Spleen (tissue), 7 donors: ENCODE measurements around the gene TMSB4X.

Experiments used
- POLR2A ChIP-seq, 3 donors: fragments of 450-650 bp; IDR thresholded peaks; one replicate each; pipeline ENCODE4 v1.5.1; 2017; ENCODE audit warnings: antibody characterized with exemption in 3 of 3, mild to moderate bottlenecking in 1 of 3
- POLR2AphosphoS5 ChIP-seq, 3 donors: sonication (generic); formaldehyde crosslinking; IDR thresholded peaks; one replicate each; pipeline ENCODE4 v1.5.1; 2017; ENCODE audit warnings: antibody characterized with exemption in 3 of 3
- TF ChIP-seq, protein P1 (sequence below), 11 experiments: fragments of 200-600 bp in 7 of 11; fragments of 450-650 bp in 4 of 11; sonication (generic) in 4 of 11; IDR thresholded peaks in 8 of 11; conservative IDR thresholded peaks in 3 of 11; 1 replicate in 7 of 11; 2 replicates in 4 of 11; pipeline versions ENCODE4 v1.4.0 to v1.8.0; 2016 to 2021; ENCODE audit warnings: antibody characterized with exemption in 11 of 11, inconsistent platforms in 4 of 11, mild to moderate bottlenecking in 1 of 11
- donor health status: DM: no; HTN: no; CAD: no; lungs with moderate emphysema.
- donor health status: DM: no; HTN: no; CAD: no.
- donor health status: DM: no; HTN: no; CAD: no.

DNA sequence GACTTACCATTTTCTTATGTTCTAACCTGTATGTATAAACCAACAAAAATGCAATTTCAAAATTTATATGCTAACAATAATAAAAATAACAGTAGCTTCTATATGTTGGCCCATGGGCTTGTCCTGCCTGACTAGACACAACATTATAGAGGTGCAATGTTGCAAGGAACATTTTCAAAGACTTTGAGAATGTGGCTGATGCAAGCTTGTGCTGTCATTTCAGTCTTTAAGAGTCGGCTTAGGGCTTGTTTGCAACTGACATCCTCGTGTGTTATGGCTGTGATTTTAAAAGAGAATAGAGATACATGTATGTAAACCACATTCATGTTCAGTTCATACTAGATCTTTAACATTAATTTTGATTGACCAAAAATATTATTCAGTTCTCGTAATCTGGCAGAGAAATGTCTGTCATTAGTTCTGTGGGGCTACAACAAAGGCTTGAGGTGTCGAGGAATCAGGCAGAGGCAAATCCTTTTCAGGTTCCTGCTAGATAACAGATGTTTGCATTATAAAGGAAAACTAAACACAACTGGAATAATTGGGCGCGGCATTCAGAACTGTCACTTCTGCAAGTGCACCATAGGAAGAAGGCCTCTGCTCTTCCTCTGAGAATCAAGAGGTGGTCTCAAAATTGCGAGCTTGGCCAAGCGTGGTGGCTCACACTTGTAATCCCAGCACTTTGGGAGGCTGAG lies 13.1 kb downstream of the TMSB4X start:
- TF ChIP-seq, protein P1, sequence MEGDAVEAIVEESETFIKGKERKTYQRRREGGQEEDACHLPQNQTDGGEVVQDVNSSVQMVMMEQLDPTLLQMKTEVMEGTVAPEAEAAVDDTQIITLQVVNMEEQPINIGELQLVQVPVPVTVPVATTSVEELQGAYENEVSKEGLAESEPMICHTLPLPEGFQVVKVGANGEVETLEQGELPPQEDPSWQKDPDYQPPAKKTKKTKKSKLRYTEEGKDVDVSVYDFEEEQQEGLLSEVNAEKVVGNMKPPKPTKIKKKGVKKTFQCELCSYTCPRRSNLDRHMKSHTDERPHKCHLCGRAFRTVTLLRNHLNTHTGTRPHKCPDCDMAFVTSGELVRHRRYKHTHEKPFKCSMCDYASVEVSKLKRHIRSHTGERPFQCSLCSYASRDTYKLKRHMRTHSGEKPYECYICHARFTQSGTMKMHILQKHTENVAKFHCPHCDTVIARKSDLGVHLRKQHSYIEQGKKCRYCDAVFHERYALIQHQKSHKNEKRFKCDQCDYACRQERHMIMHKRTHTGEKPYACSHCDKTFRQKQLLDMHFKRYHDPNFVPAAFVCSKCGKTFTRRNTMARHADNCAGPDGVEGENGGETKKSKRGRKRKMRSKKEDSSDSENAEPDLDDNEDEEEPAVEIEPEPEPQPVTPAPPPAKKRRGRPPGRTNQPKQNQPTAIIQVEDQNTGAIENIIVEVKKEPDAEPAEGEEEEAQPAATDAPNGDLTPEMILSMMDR (IDR thresholded peaks at IDR 0.05 in 8 of 11, conservative IDR thresholded peaks at IDR 0.05 in 3 of 11): no peak
- no peak for TF ChIP-seq POLR2A (IDR thresholded peaks at IDR 0.05)
- TF ChIP-seq POLR2AphosphoS5 (IDR thresholded peaks at IDR 0.05): no peak
